CD4-positive, alpha-beta T cell treated with Interleukin-6 at 100 ng/mL for 8 hours (primary cell): ENCODE data around the gene PXMP2.
"Not testable (repeated sequence)": the region's sequence is repeated elsewhere in the genome, so short reads cannot be mapped to it uniquely, and the experiment has no call there.

Experiments
- DNase-seq: peaks from one replicate; pipeline ENCODE4 v3.0.0-alpha.2; 2020; ENCODE audit warnings: mixed read lengths, low spot score

Gene PXMP2

DNA sequence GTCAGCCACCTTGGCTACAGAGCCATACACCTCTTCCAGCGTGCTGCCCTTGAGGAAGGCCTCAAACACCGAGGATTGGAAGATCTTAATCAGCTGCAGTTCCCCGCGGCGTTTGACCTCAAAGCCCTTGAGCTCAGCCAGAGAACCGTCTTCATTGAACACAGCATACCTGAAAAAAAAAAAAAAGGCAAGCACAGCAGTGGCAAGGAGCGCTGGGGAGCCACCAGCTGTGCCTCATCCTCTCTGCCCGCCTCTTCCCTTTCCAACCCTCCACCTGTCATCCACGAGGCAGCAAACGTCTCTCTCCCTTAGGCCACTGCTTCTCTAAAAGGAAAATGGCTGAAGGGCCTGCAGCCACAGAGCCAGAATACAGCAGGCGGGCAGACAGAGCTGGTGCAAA, 26.4 kb upstream of the PXMP2 start:
- no peak for DNase-seq

DNA sequence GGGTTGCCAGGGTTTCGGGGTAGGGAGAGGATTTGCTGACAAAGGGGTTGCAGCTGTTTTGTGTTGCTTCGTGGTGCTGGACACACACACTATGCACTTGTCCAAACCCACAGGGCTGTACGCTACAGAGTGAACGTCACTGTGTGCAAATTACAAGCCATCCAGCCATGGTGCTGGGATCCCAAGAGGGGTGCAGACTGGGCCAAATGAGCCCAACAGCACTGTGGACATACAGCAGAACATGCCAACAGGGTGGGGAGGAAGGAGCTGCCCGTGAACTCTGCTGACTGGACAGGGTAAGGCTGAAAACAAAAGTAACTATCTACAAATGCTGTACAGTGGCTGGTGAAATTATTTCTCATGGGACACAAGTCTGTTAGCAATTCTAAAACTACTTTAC, 25.4 kb upstream of the PXMP2 start:
- no peak for DNase-seq

DNA sequence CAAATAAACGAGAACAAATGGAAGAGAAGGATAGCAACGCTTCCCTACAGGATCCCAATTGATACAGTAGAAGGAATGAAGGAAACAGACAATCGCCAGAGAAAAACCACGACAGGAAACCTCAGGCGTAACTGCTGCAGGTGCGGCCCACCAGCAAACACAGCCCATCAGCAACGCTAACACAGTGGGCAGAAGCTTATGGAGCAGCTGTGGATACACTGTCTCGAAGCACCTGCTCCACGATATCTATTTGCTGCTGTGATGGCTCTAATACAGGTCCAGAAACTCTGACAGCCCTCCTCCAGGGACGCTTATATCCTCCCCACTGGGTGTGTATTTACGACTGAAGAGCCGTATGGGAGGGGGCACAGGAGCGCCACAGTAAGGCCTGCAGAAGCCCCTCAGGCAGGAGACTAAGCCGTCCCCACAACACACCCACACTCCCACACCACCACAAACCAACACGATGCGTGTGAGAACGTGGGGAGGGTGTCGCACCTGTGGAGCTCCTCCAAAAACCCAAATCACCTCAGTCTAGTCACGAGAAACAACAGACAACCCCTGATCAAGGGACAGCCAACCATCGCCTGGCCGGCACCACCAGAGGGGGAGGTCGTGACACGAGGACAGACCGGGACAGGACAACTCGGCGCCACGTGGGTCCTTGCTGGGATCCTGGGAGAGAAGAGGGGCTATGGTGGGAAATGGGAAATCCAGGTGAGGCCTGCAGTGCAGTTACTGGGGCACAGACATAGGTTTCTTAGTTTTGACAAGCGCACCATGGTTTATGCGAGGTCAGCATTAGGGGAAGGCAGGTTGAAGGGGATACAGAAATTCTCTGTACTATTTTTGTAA, 24.3 kb upstream of the PXMP2 start:
- no peak for DNase-seq

DNA sequence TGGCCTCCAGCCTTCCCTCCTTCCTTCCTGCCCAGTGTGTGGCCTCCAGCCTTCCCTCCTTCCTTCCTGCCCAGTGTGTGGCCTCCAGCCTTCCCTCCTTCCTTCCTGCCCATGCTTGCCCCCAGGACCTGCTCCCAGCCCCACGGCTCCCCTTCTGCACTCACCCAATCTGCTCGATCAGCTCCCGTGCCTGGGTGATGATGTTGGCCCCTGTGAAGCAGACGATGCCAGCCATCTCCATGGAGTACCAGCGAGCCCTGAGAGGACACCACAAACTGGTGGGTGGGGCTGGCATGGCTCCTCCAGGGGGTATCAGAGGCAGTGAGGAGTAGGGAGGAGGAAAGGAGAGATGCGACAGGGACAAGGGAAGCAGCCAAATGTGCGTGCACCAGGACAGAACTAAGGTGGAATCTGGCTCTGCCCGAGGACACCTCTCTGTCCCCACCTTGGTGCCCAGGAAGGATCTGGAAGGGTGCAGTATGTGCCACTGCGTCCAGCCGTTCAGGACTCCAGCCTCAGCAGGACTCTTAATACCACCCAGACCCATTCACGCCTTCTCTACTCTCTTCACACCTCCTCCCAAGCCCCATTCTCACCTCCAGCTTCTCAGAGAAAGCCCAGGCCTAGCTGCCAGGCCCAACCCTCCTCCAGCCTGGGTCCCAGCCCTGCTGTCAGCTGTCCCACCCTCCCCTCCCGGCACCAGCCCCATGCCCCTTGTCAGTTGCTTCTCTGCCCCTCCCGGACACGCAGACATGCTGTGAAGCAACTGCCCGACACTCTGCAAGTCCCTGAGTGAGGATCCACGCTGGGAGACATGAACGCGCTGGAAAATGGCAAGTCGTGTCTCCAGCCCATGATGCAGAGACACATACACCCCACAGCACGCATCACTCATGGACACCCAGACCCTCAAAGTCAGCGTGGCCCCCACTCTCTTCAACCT, 22.9 kb upstream of the PXMP2 start:
- DNase-seq: no peak

DNA sequence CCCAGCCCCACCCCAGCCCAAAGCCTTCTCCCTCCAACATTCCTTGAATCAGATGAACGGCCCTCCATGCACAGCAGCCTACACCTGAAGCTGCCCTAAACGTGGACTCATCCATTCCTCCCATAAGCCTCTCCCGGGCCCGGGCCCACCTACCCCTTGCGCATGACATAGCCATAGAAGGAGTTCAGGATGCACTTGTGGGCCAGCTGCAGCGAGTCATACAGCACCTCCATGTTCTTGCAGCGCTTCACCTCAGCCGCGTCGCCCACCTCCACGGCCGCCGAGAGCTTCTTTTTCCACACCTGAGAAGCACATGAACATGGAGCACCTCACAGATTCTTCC, 22.3 kb upstream of the PXMP2 start:
- no peak for DNase-seq

DNA sequence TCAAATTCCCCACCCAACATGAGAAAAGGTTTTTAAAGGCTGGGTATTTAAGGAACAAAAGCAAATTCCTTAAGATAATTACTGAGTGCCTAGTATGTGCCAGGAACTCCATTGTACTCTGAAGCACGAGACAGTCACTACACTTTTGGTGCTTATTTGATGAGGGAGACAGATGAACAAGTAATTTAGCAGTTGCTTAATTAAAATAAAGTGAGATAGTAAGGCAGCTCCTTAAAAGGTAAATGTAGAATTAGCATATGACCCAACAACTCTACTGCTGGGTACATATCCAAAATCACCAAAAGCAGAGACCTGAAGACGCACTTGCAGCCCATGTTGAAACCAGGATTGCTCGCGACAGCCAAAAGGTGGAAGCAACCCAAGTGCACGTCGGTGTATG, 21.6 kb upstream of the PXMP2 start:
- no peak for DNase-seq

DNA sequence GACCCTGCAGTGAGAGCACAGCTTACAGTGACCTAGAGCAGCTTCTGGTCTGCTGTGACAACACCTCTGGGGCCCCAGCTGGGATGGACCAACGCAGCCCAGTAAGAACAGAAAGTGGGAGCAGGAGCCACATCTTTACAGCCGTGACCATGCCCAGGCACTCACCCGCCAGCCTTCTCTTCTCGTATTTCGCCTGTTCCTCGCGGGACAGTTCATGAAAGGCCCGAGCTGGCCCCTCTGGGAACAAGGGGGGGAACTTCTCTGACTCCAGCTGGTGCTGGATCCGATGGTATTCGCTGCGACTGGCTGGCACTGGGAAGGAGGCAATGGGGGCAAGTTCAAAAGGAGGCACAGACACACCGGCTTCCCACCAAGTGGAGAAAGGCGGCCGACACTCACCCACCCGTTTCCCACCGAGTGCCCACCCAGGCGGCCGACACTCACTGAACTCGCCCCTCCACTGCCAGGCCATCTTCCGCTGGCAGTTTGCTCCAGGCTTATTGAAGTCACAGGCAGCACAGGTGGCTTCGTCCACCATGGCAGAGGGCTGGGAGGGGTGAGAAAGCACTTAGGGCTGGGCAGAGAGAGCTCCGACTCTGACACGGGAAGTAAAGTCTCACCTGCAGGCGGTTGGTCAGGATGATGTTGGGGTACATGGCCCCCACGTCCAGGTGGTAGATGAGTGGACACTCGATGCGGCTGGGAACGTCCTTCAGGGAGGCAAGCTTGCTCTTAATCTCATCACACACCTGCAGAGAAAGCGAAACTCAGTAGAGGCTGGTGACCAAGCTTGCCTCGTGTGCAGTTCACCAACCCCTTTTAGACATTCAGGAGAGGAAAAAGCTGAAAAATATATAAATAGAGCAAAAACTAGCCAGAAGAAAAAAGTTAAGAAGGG, 18.9 kb upstream of the PXMP2 start:
- DNase-seq: no peak

DNA sequence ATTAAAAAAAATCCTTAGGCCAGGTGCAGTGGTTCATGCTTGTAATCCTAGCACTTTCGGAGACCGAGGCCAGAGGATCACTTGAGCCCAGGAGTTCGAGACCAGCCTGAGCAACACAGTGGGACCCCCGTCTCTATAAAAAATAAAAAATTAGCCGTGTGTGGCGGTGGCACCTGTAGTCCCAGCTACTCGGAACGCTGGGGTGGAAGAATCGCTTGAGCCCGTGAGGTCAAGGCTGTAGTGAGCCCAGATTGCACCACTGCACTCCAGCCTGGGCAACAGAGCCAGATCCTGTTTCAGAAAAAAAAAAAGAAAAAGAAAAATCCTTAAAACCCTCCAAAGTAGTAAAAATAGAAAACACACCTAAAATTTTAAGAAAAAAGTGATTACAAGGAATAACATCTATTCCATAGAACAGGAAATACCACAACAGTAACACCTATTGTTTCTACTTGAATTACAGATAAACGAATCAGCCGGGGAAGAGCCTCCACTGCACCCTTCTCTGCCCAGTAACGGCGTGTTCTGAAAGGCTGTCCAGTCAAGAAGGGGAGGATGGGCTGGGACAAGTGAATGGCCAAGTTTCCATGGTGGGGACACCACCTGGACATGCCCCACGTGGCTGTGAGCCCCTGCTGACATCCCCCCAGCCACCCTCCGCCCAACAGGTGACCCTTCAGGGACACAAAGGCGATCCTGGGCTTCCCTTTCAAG, 18.1 kb upstream of the PXMP2 start:
- no peak for DNase-seq

DNA sequence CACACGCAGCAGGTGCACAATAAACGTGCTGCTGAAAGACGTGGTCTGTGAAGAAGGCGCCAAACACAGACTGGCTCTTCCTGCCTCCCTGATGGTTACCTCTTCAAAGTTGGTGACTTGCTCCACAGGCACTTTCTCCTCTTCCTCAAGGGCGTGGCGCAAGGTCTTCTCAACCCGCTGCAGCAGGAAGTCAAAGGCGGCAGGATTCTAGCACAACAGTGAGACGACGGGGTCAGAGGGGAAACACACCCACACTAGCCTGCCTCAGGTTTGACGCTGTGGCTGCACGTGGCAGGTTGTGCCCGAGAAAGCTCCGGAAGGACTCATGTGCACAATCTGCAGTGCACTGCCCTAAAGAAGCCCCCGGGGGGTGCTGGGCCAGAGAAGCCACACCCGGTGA, 15.3 kb upstream of the PXMP2 start:
- DNase-seq: no peak

DNA sequence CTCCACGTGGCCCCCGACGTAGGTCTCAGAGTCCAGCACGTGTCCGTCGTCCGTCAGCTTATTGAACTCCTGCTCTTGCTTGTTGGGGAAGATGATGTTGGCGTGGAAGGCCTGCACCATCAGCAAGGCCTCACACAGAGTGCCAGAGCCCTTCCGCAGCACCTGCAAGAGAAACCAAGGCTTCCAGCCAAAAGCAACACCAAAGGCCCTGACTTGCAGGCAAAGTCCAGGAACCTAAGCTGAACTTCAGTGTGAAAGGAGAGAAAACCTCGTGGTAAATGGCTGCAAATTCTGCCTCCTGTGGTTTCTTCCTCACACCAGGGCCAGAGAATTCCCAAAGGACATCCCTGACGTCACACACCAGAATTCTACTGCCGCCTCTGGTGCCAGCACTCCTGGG, 14.7 kb upstream of the PXMP2 start:
- no peak for DNase-seq

DNA sequence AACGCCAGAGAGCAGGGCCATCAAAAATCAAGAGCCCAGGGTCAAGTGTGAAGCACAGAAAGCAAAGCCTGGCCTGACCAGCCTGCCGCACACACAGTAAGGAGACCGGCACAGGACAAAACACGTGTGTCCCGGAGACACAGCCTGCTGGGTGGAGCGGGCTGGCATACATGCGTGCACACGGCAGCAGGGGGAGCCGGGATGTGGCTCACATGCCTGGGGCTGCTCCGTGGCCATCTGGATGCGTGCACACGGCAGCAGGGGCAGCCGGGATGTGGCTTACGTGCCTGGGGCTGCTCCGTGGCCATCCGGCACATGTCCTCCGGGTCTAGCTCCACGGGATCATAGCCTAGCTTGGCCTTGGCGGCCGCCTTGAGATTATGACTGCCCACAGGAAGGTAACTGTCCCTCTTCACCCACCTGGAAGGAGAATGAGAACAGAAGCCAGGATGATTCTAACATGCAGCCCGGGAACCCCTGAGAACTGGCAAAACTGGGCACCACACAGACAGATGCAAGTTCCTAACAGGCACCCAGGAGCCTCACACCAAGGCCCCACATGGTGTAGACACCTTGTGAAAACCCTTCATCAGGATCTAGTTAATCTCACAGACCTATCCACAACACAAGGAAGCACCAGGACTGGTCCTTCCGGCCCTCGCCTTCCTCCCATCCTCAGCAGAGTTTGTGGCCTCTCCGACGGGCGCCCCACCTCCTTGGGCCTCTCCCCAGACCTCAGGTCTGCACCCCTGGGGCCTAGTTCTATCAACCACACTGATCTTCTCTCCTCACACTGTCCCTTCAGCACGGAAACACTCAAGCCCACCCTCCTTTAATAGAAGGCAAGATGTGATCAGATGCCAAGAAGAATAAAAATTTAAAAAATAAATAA, 13.9 kb upstream of the PXMP2 start:
- no peak for DNase-seq

DNA sequence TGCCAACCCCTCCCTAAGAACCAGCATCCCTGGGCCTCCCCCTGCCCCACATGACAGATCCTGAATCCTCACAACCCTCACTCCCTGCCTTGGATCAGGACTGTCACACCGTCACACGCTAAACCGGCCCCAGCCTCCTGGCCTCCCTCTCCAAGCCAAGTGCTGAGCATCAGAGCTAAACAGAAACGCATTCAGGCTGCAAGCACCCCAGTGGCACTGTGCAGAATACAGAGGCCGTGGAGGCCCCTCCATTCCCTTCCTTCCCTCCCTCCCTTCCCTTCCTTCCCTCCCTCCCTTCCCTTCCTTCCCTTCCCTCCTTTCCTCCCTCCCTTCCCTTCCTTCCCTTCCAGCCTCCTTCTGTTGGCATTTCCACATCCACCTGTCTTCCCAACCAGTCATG, 12.8 kb upstream of the PXMP2 start:
- DNase-seq: no peak

DNA sequence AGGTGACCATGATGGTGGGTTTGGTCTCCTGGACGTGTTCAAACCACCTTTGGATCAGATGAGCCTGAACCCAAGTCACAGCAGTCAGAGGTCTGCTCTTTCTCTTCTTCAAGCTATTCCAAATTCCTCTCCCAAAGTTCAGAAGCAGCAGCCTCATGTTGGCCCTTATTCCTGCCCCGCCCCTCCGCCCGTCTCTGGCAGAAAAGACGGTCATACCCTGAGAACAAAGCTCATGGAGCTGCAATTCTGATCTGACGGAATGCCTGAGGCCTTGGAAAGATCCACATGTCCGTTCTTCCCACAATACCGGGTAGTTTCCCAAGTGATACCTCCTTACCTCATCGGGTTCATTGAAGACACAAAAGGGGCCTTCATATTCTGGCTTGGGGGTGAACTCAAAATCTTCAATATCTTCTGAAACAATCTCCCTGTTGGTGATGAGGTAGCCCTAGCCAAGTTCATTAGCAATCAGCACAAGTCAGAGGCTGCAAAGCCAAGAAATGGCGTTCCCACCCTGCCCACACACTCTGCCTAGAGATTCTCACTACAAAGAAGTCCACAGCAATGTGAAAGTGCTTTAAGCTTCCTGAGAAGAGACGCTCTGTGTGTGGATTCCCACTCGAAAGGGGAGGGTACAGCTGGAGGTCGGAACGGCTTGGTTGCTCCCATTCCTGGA, 11.5 kb upstream of the PXMP2 start:
- DNase-seq: no peak

DNA sequence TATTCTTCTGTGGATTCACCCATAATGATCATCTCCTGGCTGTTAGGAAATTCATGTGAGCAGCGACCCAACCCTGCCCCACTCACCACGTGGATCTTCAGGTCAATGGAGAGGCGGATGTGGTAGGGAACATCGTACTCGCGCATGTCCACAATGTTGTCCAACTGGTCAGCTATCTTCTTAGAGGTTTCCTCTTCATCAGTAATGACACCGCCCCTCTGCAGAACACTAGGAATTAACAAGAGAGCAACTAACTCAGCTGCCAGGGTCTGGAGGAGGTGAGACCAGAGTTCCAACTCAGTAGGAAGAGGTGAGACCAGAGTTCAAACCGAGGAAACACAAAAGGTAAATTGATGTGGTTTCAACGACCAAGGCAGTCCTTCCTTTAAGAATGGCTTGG, 9.9 kb upstream of the PXMP2 start:
- no peak for DNase-seq

DNA sequence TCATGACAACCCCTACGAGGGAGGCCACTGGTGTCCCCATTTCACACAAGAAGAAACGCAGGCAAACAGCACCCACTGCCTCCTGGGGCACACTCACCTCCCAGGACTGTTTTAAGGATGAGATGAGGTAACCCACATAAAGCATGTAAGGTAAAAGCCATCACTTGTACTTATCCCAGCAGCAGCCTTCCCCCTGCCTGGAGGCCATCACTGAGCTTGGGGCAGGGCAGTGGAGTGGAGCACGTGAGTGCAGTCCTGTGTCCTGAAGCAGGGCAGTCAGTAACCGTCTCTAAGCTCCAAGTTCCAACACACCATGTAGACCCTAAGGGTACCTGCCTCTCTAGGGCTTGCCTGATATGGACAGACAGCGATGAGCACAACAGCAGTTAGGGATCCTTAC, 2.0 kb upstream of the PXMP2 start:
- DNase-seq: no peak

DNA sequence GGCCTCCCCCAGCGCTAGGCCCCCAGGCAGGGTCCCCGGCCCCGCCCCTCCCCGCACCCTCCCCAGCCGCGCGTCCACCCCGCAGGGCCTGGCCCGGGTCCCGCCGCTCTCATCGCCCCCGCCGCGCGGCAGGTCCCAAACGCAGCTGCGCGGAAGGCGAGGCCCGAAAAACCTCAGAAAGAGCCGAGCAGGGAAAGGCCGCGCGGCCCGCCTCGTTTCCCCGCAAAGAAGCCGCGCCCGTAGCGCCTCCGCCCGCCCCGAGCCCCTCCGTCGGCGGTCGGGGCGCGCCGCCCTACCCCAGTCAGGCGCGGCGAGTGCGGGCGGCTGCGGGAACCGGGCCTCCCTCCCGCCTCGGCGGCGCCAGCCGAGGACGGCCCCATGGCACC, 569 bp upstream of the PXMP2 start:
- DNase-seq: no peak

DNA sequence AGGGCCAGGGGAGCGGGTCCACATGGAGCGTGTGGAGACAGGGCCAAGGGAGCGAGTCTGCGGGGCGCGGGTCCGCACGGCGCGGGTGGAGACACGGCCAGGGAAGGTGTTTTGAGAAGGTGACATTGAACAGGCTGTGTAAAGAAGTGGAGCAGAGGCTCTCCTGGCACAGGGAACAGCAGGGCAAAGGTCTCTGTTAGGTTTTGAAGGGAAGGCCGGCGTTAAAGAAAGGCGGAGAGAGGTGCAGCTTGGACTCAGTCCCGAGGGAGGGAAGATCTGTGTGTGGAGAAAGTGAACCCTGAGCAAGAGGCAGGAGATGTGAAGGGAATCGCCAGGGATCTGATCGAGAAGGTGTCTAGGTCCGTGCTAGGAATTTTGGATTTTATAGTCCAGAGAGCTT, 1.8 kb downstream of the PXMP2 start:
- no peak for DNase-seq

DNA sequence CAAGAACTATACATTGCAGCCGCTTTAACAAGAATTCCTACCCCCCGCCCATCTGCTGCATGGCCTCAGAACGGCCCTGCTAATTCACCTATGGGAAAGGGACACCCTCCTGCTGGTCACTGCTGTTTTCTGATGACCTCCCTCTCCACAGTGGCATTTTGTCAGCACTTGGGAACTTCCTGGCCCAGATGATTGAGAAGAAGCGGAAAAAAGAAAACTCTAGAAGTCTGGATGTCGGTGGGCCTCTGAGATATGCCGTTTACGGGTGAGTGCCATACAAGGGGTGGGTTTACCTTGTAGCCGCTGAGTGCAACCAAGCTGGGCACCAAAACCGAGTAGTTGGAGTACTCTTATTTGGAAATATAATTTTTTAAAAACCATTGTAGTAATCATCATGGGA, 2.7 kb downstream of the PXMP2 start:
- no peak for DNase-seq

DNA sequence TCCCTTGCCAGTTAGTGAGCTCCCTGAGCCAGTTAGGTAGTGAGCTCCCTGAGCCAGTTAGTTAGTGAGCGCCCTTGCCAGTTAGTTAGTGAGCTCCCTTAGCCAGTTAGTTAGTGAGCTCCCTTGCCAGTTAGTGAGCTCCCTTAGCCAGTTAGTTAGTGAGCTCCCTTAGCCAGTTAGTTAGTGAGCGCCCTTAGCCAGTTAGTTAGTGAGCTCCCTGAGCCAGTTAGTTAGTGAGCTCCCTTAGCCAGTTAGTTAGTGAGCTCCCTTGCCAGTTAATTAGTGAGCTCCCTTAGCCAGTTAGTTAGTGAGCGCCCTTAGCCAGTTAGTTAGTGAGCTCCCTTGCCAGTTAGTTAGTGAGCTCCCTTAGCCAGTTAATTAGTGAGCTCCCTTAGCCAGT, 4.6 kb downstream of the PXMP2 start:
- not testable (repeated sequence) for DNase-seq

DNA sequence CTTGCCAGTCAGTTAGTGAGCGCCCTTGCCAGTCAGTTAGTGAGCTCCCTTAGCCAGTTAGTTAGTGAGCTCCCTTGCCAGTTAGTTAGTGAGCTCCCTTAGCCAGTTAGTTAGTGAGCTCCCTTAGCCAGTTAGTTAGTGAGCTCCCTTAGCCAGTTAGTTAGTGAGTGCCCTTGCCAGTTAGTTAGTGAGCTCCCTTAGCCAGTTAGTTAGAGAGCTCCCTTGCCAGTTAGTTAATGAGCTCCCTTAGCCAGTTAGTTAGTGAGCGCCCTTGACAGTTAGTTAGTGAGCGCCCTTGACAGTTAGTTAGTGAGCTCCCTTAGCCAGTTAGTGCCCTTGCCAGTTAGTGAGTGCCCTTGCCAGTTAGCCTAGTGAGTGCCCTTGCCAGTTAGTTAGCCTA, 7.5 kb downstream of the PXMP2 start:
- not testable (repeated sequence) for DNase-seq
